Measurements from ENCODE around the gene BRPF3. TPM values are rescaled to one million over a fixed set of nuclear protein-coding genes. Genes with fewer than 3 reads are reported as not detected.
"Not testable (repeated sequence)": the region's sequence is repeated elsewhere in the genome, so short reads cannot be mapped to it uniquely, and the experiment has no call there.

BRPF3 gene
- total RNA-seq, 1 experiment from 2014 or later = 30.4 TPM

- TF ChIP-seq E2F1 (CRISPR knock-in tag; IDR thresholded peaks at IDR 0.05) = no peak
- TF ChIP-seq GABPB1 (CRISPR knock-in tag; IDR thresholded peaks at IDR 0.05) = no peak
Measured at GRCh38 chr6:36217188-36217587, 20.6 kb downstream of the BRPF3 start (continued).

- ATAC-seq (no peak), DNase-seq (ENCODE audit: low spot score) (no peak)
- Mint-ChIP-seq H3K27me3 (ENCODE audit: low read depth) (no peaks in the 10 kb centered on the region), H3K36me3 (peaks cover 63% of the 10 kb centered on the region), H3K4me1 (no peaks in the 10 kb centered on the region), H3K9me3 (no peaks in the 10 kb centered on the region), H3K4me3 (no peak overlapping the region), H3K27ac (no peak overlapping the region)
- ChIA-PET CTCF (interaction anchor here (1.4 kb wide), 1 partner anchor 142 kb away, joined by 4 read pairs; no protein-coding TSS in a partner anchor), POLR2A (interaction anchor here (0.6 kb wide), 1 partner anchor 119 kb away, joined by 3 read pairs; no protein-coding TSS in a partner anchor)
- TF ChIP-seq ZNF416 (CRISPR knock-in tag; IDR thresholded peaks at IDR 0.05) = no peak
- no peak for TF ChIP-seq IRF1 (CRISPR knock-in tag; IDR thresholded peaks at IDR 0.05)
- no peak for TF ChIP-seq TP53 (CRISPR knock-in tag; IDR thresholded peaks at IDR 0.05)
- TF ChIP-seq ZBTB43 (CRISPR knock-in tag; IDR thresholded peaks at IDR 0.05) = no peak
- TF ChIP-seq GRHL2 (CRISPR knock-in tag; IDR thresholded peaks at IDR 0.05; ENCODE audit: insufficient replicate concordance, severe bottlenecking) = no peak
- no peak for TF ChIP-seq USF2 (CRISPR knock-in tag; IDR thresholded peaks at IDR 0.05)
- no peak for TF ChIP-seq CREB1 (CRISPR knock-in tag; IDR thresholded peaks at IDR 0.05)
- TF ChIP-seq RORB (CRISPR knock-in tag; IDR thresholded peaks at IDR 0.05) = no peak
- TF ChIP-seq SP1 (CRISPR knock-in tag; conservative IDR thresholded peaks at IDR 0.05) = no peak
- no peak for TF ChIP-seq MLX (CRISPR knock-in tag; IDR thresholded peaks at IDR 0.05)
Measured at GRCh38 chr6:36217946-36218345, 21.4 kb downstream of the BRPF3 start.

- CTCF ChIA-PET = interaction anchor here (1.4 kb wide), 1 partner anchor 142 kb away, joined by 4 read pairs; no protein-coding TSS in a partner anchor
- DNase-seq (ENCODE audit: low spot score); H3K4me3 Mint-ChIP-seq; H3K27ac Mint-ChIP-seq; H3K4me1 Mint-ChIP-seq; H3K27me3 Mint-ChIP-seq (ENCODE audit: low read depth); ATAC-seq; POLR2A ChIA-PET; H3K9me3 Mint-ChIP-seq: not testable (repeated sequence)
- H3K36me3 Mint-ChIP-seq = peaks cover 63% of the 10 kb centered on the region
Measured at GRCh38 chr6:36218516-36218915, 22.0 kb downstream of the BRPF3 start.

- ChIA-PET CTCF (interaction anchor here (1.4 kb wide), 1 partner anchor 141 kb away, joined by 4 read pairs; no protein-coding TSS in a partner anchor), POLR2A (no interaction called here)
- Mint-ChIP-seq H3K9me3 (no peaks in the 10 kb centered on the region), H3K27ac (no peak overlapping the region), H3K27me3 (ENCODE audit: low read depth) (no peaks in the 10 kb centered on the region), H3K36me3 (peaks cover 60% of the 10 kb centered on the region), H3K4me3 (no peak overlapping the region), H3K4me1 (no peaks in the 10 kb centered on the region)
- ATAC-seq (no peak), DNase-seq (ENCODE audit: low spot score) (no peak)
- TF ChIP-seq JAZF1 (CRISPR knock-in tag; IDR thresholded peaks at IDR 0.05) (no peak), GRHL2 (CRISPR knock-in tag; IDR thresholded peaks at IDR 0.05; ENCODE audit: insufficient replicate concordance, severe bottlenecking) (no peak), MAX (CRISPR knock-in tag; IDR thresholded peaks at IDR 0.05) (no peak), TP53 (CRISPR knock-in tag; IDR thresholded peaks at IDR 0.05) (no peak), CBFB (CRISPR knock-in tag; IDR thresholded peaks at IDR 0.05; ENCODE audit: low read depth) (no peak), NR1H2 (CRISPR knock-in tag; IDR thresholded peaks at IDR 0.05) (no peak), MYBL2 (CRISPR knock-in tag; IDR thresholded peaks at IDR 0.05) (no peak), ARID4B (CRISPR knock-in tag; IDR thresholded peaks at IDR 0.05; ENCODE audit: borderline replicate concordance) (no peak), E2F4 (CRISPR knock-in tag; IDR thresholded peaks at IDR 0.05; ENCODE audit: borderline replicate concordance, low read depth) (no peak)
Measured at GRCh38 chr6:36219081-36219480, 22.5 kb downstream of the BRPF3 start.

All from WTC11 (cell line).